ENCODE results near the gene ITSN2.

ITSN2 gene

GRCh38 chr2:24189551-24189950, 170.8 kb downstream of the ITSN2 start:
- no peaks in the 10 kb centered on the region for H3K9me3 ChIP-seq (ENCODE audit: control insufficient read depth, low read depth, low read length)
- no peak overlapping the region for H3K4me3 ChIP-seq (ENCODE audit: low read length)
- H3K4me1 ChIP-seq (ENCODE audit: control insufficient read depth, low read depth, low read length) = no peaks in the 10 kb centered on the region
- no peak overlapping the region for H3K27ac ChIP-seq (ENCODE audit: low read length)
- H3K9ac ChIP-seq (ENCODE audit: low read length) = no peak overlapping the region
- no peaks in the 10 kb centered on the region for H3K36me3 ChIP-seq (ENCODE audit: control insufficient read depth, low read depth, low read length)
- H3K27me3 ChIP-seq (ENCODE audit: control insufficient read depth, insufficient read depth, low read length) = no peaks in the 10 kb centered on the region

DNA sequence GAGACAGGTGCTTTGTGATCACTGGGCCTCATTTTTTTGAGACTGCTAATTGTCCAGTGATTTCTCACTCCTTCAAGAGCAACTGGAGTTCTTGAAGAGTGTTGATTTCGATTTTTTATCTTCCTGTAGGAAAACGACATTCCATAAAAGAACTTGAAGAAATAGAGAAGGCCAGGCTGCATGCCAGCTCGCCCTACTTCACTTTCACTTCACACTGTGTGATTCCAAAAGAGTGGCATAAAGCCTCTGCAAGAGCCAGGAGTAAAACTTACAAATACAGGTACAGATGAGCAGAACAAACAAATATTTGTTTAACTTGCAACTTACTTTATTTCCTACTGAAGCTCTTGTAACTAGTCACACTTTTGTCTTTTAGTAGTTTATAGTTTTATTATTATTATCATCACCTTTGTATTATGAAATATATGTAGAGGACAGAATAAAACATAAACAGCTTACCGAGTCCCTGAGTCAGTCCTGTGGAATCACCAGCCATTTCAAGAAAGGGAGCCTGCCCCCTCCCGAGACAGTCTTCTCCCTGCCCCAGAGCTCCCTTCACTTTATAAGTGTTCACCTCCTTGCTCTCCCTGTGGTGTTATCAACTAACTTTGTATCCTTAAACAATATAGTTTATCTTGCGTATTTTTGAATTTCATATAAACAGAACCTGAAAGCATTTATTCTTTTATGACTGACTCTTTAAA, 176.8 kb downstream of the ITSN2 start:
- Histone ChIP-seq H3K36me3 (ENCODE audit: control insufficient read depth, low read depth, low read length) (no peaks in the 10 kb centered on the region), H3K27me3 (ENCODE audit: control insufficient read depth, insufficient read depth, low read length) (no peaks in the 10 kb centered on the region), H3K4me1 (ENCODE audit: control insufficient read depth, low read depth, low read length) (no peaks in the 10 kb centered on the region), H3K9ac (ENCODE audit: low read length) (no peak overlapping the region), H3K9me3 (ENCODE audit: control insufficient read depth, low read depth, low read length) (no peaks in the 10 kb centered on the region), H3K4me3 (ENCODE audit: low read length) (no peak overlapping the region), H3K27ac (ENCODE audit: low read length) (no peak overlapping the region)

- Histone ChIP-seq H3K4me3 (ENCODE audit: low read length) (no peak overlapping the region), H3K4me1 (ENCODE audit: control insufficient read depth, low read depth, low read length) (no peaks in the 10 kb centered on the region), H3K9me3 (ENCODE audit: control insufficient read depth, low read depth, low read length) (no peaks in the 10 kb centered on the region), H3K27ac (ENCODE audit: low read length) (no peak overlapping the region), H3K36me3 (ENCODE audit: control insufficient read depth, low read depth, low read length) (no peaks in the 10 kb centered on the region), H3K27me3 (ENCODE audit: control insufficient read depth, insufficient read depth, low read length) (no peaks in the 10 kb centered on the region), H3K9ac (ENCODE audit: low read length) (no peak overlapping the region)
Observed at GRCh38 chr2:24182507-24182906, 177.8 kb downstream of the ITSN2 start.

GRCh38 chr2:24181849-24182248, 178.5 kb downstream of the ITSN2 start:
- H3K36me3 ChIP-seq (ENCODE audit: control insufficient read depth, low read depth, low read length) = no peaks in the 10 kb centered on the region
- no peak overlapping the region for H3K27ac ChIP-seq (ENCODE audit: low read length)
- no peaks in the 10 kb centered on the region for H3K27me3 ChIP-seq (ENCODE audit: control insufficient read depth, insufficient read depth, low read length)
- H3K4me3 ChIP-seq (ENCODE audit: low read length) = no peak overlapping the region
- H3K9me3 ChIP-seq (ENCODE audit: control insufficient read depth, low read depth, low read length) = no peaks in the 10 kb centered on the region
- H3K9ac ChIP-seq (ENCODE audit: low read length) = no peak overlapping the region
- no peaks in the 10 kb centered on the region for H3K4me1 ChIP-seq (ENCODE audit: control insufficient read depth, low read depth, low read length)

- Histone ChIP-seq H3K27me3 (ENCODE audit: control insufficient read depth, insufficient read depth, low read length) (no peaks in the 10 kb centered on the region), H3K27ac (ENCODE audit: low read length) (no peak overlapping the region), H3K4me1 (ENCODE audit: control insufficient read depth, low read depth, low read length) (no peaks in the 10 kb centered on the region), H3K9ac (ENCODE audit: low read length) (no peak overlapping the region), H3K4me3 (ENCODE audit: low read length) (no peak overlapping the region), H3K36me3 (ENCODE audit: control insufficient read depth, low read depth, low read length) (no peaks in the 10 kb centered on the region), H3K9me3 (ENCODE audit: control insufficient read depth, low read depth, low read length) (no peaks in the 10 kb centered on the region)
Observed at GRCh38 chr2:24179683-24180082, 180.7 kb downstream of the ITSN2 start.

GRCh38 chr2:24176326-24176725, 184.0 kb downstream of the ITSN2 start:
- H3K27me3 ChIP-seq (ENCODE audit: control insufficient read depth, insufficient read depth, low read length) = no peaks in the 10 kb centered on the region
- H3K4me3 ChIP-seq (ENCODE audit: low read length) = no peak overlapping the region
- H3K27ac ChIP-seq (ENCODE audit: low read length) = no peak overlapping the region
- H3K36me3 ChIP-seq (ENCODE audit: control insufficient read depth, low read depth, low read length) = no peaks in the 10 kb centered on the region
- no peaks in the 10 kb centered on the region for H3K9me3 ChIP-seq (ENCODE audit: control insufficient read depth, low read depth, low read length)
- H3K4me1 ChIP-seq (ENCODE audit: control insufficient read depth, low read depth, low read length) = no peaks in the 10 kb centered on the region
- H3K9ac ChIP-seq (ENCODE audit: low read length) = no peak overlapping the region

DNA sequence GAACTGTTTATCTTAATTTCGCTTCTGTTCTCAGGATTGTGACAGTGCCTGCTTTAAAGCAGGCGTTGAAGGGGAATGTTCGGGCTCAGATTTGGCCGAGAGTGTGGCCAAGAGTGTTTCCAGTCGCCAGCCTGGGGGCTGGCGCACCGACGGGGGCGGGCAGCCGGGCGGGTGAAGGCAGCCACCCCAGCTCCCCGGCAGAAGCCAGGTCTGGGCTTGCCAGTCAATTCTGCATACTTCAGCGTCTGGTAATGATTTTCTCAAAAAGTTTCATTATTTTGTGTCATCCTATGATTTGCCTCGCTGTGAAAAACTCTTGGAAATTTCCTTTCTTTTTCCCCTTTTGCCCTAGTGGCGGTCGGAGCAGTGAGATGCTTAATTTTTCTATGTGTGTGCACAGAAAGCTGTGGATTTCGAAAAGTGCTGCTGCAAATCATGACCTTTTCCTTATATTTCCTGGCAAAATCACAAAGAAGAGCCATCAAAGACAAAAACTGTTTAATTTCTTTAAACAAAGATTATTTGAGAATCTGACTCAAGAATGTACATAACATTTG, 184.6 kb downstream of the ITSN2 start:
- H3K36me3 ChIP-seq (ENCODE audit: control insufficient read depth, low read depth, low read length) = no peaks in the 10 kb centered on the region
- H3K4me1 ChIP-seq (ENCODE audit: control insufficient read depth, low read depth, low read length) = no peaks in the 10 kb centered on the region
- H3K4me3 ChIP-seq (ENCODE audit: low read length) = no peak overlapping the region
- H3K27ac ChIP-seq (ENCODE audit: low read length) = no peak overlapping the region
- no peaks in the 10 kb centered on the region for H3K27me3 ChIP-seq (ENCODE audit: control insufficient read depth, insufficient read depth, low read length)
- H3K9me3 ChIP-seq (ENCODE audit: control insufficient read depth, low read depth, low read length) = no peaks in the 10 kb centered on the region
- no peak overlapping the region for H3K9ac ChIP-seq (ENCODE audit: low read length)

- no peak within 1 kb of the TSS for H3K4me3 ChIP-seq (ENCODE audit: low read length)
- no peaks in the 10 kb centered on the region for H3K9me3 ChIP-seq (ENCODE audit: control insufficient read depth, low read depth, low read length)
- no peaks in the 10 kb centered on the region for H3K4me1 ChIP-seq (ENCODE audit: control insufficient read depth, low read depth, low read length)
- H3K36me3 ChIP-seq (ENCODE audit: control insufficient read depth, low read depth, low read length) = no peaks in the 10 kb centered on the region
- no peaks in the 10 kb centered on the region for H3K27me3 ChIP-seq (ENCODE audit: control insufficient read depth, insufficient read depth, low read length)
- H3K27ac ChIP-seq (ENCODE audit: low read length) = no peak within 1 kb of the TSS
- no peak within 1 kb of the TSS for H3K9ac ChIP-seq (ENCODE audit: low read length)
Observed at GRCh38 chr2:24174851-24175277, 185.5 kb downstream of the ITSN2 start, which contains the start of gene FAM228A. Gene FAM228A, plus strand, starts transcription at chr2:24175053. Its CDS starts 428 bp downstream, at chr2:24175481.

DNA sequence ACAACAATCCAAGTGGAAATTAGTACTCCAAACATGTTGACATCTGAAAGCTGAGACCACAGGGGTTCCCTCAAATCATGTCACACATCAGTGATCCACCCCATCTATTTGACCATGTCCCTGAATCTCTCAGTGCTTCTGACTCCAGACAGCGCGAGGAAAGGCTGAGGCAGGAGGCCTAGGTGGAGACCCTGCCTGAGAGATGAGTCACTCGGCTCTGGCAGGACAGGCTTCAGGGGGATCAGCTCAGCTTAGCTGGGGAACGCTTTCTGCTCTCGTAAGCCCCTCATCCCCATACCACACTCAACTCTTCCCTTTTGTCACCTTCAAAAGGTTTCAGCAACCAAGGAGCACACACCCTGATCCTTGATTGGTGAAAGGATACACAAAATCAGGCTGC, 191.3 kb downstream of the ITSN2 start:
- no peaks in the 10 kb centered on the region for H3K36me3 ChIP-seq (ENCODE audit: control insufficient read depth, low read depth, low read length)

DNA sequence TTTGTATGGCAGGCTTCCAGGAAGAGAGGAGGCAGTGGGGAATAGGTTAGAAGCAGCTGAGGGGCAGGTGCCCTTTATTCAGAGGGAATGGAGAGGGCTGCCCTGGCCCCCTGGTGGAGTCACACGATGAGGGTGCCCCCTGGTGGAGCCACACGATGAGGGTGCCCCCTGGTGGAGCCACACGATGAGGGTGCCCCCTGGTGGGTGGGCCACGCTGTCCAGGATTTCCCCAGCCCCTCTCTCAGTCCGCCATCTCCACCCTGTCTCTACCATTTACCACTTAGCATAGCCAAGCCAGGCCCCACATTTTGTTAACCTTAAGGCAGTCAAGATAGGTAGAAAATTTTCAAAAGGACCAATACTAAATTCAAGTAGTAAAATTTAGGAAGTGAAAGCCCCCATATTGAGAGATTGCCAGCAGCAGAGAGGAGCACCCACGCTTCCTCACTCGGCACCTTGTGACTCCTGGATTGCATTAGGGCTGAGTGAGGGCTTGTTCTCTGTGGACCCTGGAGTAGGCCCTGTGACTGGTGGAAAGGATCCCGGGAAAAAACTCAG, 195.8 kb downstream of the ITSN2 start:
- Histone ChIP-seq H3K27me3 (ENCODE audit: control insufficient read depth, insufficient read depth, low read length) (no peaks in the 10 kb centered on the region), H3K36me3 (ENCODE audit: control insufficient read depth, low read depth, low read length) (no peaks in the 10 kb centered on the region), H3K9ac (ENCODE audit: low read length) (no peak overlapping the region), H3K9me3 (ENCODE audit: control insufficient read depth, low read depth, low read length) (peaks cover 4% of the 10 kb centered on the region), H3K4me1 (ENCODE audit: control insufficient read depth, low read depth, low read length) (no peaks in the 10 kb centered on the region), H3K4me3 (ENCODE audit: low read length) (no peak overlapping the region), H3K27ac (ENCODE audit: low read length) (no peak overlapping the region)

More for the DNA sequence above, 191.3 kb downstream of the ITSN2 start:
- no peaks in the 10 kb centered on the region for H3K9me3 ChIP-seq (ENCODE audit: control insufficient read depth, low read depth, low read length)
- no peaks in the 10 kb centered on the region for H3K27me3 ChIP-seq (ENCODE audit: control insufficient read depth, insufficient read depth, low read length)
- H3K27ac ChIP-seq (ENCODE audit: low read length) = no peak overlapping the region
- H3K4me3 ChIP-seq (ENCODE audit: low read length) = no peak overlapping the region
- H3K4me1 ChIP-seq (ENCODE audit: control insufficient read depth, low read depth, low read length) = no peaks in the 10 kb centered on the region
- H3K9ac ChIP-seq (ENCODE audit: low read length) = no peak overlapping the region

DNA sequence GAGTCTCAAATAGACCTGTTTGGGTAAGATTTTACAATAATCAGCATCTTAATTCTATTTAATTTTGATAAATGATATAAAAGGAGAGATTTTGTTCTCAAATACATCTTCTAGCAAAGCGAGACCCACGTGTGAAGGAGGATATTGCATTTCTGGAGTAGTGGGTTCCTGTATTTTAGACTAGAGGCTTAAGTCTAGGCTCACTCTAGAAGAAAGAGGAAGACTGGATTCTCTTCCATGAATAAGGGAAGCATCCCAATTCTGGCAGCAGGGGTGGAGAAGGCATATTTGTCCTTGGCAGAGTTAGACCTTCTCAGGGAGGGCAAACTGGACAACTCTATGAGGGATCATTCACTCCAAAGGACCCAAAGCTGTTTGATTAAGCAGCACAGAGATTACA, 196.7 kb downstream of the ITSN2 start:
- Histone ChIP-seq H3K9ac (ENCODE audit: low read length) (no peak overlapping the region), H3K36me3 (ENCODE audit: control insufficient read depth, low read depth, low read length) (no peaks in the 10 kb centered on the region), H3K27me3 (ENCODE audit: control insufficient read depth, insufficient read depth, low read length) (no peaks in the 10 kb centered on the region), H3K4me1 (ENCODE audit: control insufficient read depth, low read depth, low read length) (no peaks in the 10 kb centered on the region), H3K27ac (ENCODE audit: low read length) (no peak overlapping the region), H3K9me3 (ENCODE audit: control insufficient read depth, low read depth, low read length) (peaks cover 4% of the 10 kb centered on the region), H3K4me3 (ENCODE audit: low read length) (no peak overlapping the region)

DNA sequence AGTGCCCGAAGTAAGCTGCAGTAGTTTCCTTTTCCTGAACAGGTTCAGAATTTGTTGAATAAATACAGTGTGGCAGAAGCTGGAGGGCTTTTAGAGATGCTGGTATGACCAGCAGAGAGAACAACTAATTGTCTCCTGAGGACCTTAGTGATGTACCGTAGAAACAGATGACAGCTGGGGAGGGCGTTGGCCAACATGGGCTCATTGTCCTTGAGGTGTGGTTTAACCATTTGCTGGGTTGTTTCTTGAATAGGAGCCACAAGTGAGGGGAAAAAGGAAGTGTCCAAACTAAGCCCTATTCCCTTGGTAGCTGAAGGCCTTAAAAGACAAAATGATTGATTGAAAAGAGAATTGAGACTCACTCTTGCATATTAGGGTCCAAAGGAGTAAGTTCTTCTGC, 197.2 kb downstream of the ITSN2 start:
- peaks cover 4% of the 10 kb centered on the region for H3K9me3 ChIP-seq (ENCODE audit: control insufficient read depth, low read depth, low read length)
- H3K27ac ChIP-seq (ENCODE audit: low read length) = no peak overlapping the region
- no peaks in the 10 kb centered on the region for H3K27me3 ChIP-seq (ENCODE audit: control insufficient read depth, insufficient read depth, low read length)
- H3K36me3 ChIP-seq (ENCODE audit: control insufficient read depth, low read depth, low read length) = no peaks in the 10 kb centered on the region
- H3K9ac ChIP-seq (ENCODE audit: low read length) = no peak overlapping the region
- H3K4me3 ChIP-seq (ENCODE audit: low read length) = no peak overlapping the region
- no peaks in the 10 kb centered on the region for H3K4me1 ChIP-seq (ENCODE audit: control insufficient read depth, low read depth, low read length)

Measured in iPS-18a (cell line).